ENCODE results near the gene DOCK2. TPM values are rescaled to one million over a fixed set of nuclear protein-coding genes. Genes with fewer than 3 reads are reported as not detected.

Gene DOCK2
- polyA plus RNA-seq, 1 experiment = 2.0 TPM

DNA sequence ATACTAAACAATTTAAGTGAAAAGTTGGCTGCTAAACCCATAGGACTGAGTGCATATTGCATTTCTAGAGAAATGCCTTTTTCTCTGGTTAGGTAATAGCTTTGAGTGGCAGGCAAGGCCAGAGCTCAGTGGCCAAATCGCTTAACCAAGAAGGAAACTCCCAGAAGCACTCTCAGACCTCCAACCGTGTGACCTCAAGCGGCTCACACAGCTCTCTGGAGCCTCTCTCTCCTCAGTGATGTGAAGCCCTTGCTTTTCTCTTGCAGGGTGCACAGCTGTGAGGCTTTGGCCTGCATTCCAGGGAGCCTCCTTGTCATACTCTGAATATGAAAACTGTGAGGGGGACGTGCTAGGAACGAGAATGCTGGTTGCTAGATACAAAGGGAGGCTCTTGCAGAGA lies 236.6 kb downstream of the DOCK2 start:
- CTCF ChIA-PET = interaction anchor here (0.6 to 1.7 kb wide), 2 partner anchors 107 to 564 kb away, joined by 3 to 8 read pairs; partner anchors contain the start of gene INSYN2B
- H3K4me3 ChIP-seq (ENCODE audit: low read depth, low read length) = no peak overlapping the region
- POLR2A ChIA-PET = interaction anchor here (0.6 kb wide), 1 partner anchor 12 kb away, joined by 5 read pairs; no protein-coding TSS in a partner anchor
- no peak for DNase-seq (ENCODE audit: low read depth)
- TF ChIP-seq, protein P1, sequence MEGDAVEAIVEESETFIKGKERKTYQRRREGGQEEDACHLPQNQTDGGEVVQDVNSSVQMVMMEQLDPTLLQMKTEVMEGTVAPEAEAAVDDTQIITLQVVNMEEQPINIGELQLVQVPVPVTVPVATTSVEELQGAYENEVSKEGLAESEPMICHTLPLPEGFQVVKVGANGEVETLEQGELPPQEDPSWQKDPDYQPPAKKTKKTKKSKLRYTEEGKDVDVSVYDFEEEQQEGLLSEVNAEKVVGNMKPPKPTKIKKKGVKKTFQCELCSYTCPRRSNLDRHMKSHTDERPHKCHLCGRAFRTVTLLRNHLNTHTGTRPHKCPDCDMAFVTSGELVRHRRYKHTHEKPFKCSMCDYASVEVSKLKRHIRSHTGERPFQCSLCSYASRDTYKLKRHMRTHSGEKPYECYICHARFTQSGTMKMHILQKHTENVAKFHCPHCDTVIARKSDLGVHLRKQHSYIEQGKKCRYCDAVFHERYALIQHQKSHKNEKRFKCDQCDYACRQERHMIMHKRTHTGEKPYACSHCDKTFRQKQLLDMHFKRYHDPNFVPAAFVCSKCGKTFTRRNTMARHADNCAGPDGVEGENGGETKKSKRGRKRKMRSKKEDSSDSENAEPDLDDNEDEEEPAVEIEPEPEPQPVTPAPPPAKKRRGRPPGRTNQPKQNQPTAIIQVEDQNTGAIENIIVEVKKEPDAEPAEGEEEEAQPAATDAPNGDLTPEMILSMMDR (IDR thresholded peaks at IDR 0.05; ENCODE audit: insufficient read depth, low read depth, low read length) = no peak
- no peaks in the 10 kb centered on the region for H3K36me3 ChIP-seq (ENCODE audit: control insufficient read depth, insufficient read depth, low read length)
- H3K27me3 ChIP-seq (ENCODE audit: control insufficient read depth, insufficient read depth, low read length) = no peaks in the 10 kb centered on the region

DNA sequence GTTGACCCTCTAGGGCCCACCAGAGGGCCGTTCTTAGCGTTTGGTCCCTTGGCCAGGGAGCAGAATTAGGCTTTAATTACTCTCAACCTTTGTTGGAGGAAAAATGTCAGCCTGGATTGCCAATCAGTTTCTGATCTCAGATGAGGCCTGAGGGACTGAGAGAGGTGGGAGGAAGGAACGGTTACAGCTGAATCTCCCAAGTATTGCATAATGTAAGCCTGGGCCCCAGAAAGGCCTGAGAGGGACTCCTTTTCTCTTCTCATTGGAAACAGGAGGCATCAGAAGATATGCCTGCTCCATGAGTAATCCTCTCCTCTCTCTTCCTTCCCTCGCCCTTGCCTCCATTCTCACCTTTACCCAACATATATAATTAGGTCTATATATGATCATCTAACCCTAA lies 237.5 kb downstream of the DOCK2 start:
- CTCF ChIA-PET = interaction anchor here (3.4 kb wide), 1 partner anchor 106 kb away, joined by 17 read pairs; the partner anchor contains the start of gene INSYN2B
- TF ChIP-seq, protein P1 (IDR thresholded peaks at IDR 0.05; ENCODE audit: insufficient read depth, low read depth, low read length) = no peak
- DNase-seq (ENCODE audit: low read depth) = no peak
- POLR2A ChIA-PET = no interaction called here
- no peak overlapping the region for H3K4me3 ChIP-seq (ENCODE audit: low read depth, low read length)
- no peaks in the 10 kb centered on the region for H3K36me3 ChIP-seq (ENCODE audit: control insufficient read depth, insufficient read depth, low read length)
- no peaks in the 10 kb centered on the region for H3K27me3 ChIP-seq (ENCODE audit: control insufficient read depth, insufficient read depth, low read length)

DNA sequence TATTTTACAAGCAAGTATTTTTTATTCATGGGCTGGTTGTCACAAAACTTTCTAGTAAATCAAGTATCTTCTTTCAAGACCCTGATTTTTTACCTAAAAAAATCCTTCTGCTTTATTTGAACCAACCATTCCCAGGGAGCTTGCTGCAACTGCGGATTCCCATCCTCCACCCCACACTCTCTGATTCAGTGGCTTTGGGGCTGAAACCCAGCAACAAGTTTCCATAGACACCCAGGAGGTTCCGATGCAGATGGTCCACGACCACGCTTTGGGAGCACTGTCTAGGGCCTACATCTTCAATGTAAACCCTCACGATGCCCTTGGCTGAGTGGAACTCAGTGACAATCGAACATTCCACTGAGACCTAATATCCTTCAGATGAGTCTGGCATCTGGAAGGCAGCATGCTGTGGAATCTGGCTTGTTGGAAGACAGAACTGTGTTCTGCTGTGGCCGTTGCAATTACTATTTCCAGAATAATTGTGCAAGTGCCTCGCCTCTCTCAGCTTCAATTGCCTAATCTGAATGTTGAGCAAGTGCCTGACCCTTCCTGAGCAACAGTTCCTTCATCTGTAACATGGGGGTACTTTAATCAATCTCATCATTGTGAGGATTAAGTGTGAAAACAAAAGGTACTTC lies 238.1 kb downstream of the DOCK2 start:
- ChIA-PET POLR2A (interaction anchor here (0.6 kb wide), 1 partner anchor 16 kb away, joined by 12 read pairs; no protein-coding TSS in a partner anchor), CTCF (interaction anchor here (1.2 to 3.4 kb wide), 2 partner anchors 105 to 132 kb away, joined by 3 to 17 read pairs; partner anchors contain the start of gene INSYN2B)
- TF ChIP-seq, protein P1 (IDR thresholded peaks at IDR 0.05; ENCODE audit: insufficient read depth, low read depth, low read length) = no peak
- peak; percentile 30 for DNase-seq (ENCODE audit: low read depth)
- Histone ChIP-seq H3K27me3 (ENCODE audit: control insufficient read depth, insufficient read depth, low read length) (no peaks in the 10 kb centered on the region), H3K36me3 (ENCODE audit: control insufficient read depth, insufficient read depth, low read length) (no peaks in the 10 kb centered on the region), H3K4me3 (ENCODE audit: low read depth, low read length) (no peak overlapping the region)

DNA sequence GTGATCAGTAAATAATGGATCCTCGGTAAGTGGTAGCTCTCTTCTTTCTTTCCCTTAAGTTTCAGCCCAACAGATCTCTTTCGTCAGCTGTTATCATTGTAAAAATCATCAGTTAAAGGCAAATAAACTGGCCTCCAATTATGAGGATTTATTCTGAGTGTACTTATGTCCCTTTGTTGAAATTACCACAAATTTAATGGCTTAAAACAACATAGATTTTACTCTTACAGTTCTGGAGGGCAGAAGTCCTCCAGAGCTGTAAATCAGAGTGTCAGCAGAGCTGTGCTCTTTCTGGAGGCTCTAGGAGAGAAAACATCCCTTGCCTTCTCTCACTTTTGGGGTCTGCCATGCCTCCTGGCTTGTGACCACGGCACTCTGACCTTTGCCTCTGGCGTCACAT lies 238.7 kb downstream of the DOCK2 start:
- TF ChIP-seq, protein P1 (IDR thresholded peaks at IDR 0.05; ENCODE audit: insufficient read depth, low read depth, low read length) = no peak
- Histone ChIP-seq H3K4me3 (ENCODE audit: low read depth, low read length) (no peak overlapping the region), H3K27me3 (ENCODE audit: control insufficient read depth, insufficient read depth, low read length) (no peaks in the 10 kb centered on the region), H3K36me3 (ENCODE audit: control insufficient read depth, insufficient read depth, low read length) (no peaks in the 10 kb centered on the region)
- DNase-seq (ENCODE audit: low read depth) = no peak
- POLR2A ChIA-PET = interaction anchor here (0.6 kb wide), 1 partner anchor 16 kb away, joined by 12 read pairs; no protein-coding TSS in a partner anchor
- CTCF ChIA-PET = interaction anchor here (1.2 to 3.4 kb wide), 2 partner anchors 105 to 133 kb away, joined by 3 to 17 read pairs; partner anchors contain the start of gene INSYN2B

DNA sequence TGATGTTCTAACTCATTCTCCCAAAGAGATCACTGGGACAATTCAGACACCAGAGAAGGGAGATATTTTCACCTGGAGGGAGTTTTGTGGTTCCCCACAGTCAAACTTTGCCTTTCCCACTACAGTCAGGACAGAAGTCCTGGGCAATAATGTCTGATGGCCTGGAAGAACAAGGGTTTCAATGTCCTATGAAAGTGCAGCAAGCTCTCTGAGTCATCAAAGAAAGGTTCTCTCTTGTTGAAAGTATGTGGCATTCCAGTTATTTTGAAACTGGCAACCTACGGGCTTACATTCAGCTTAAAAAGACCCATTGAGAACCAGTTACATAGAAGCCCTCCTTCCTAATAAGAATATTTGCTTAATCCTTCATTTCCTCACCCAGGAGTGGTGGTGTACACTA lies 239.3 kb downstream of the DOCK2 start:
- DNase-seq (ENCODE audit: low read depth) = no peak
- TF ChIP-seq, protein P1 (IDR thresholded peaks at IDR 0.05; ENCODE audit: insufficient read depth, low read depth, low read length) = no peak
- no peaks in the 10 kb centered on the region for H3K27me3 ChIP-seq (ENCODE audit: control insufficient read depth, insufficient read depth, low read length)
- no peak overlapping the region for H3K4me3 ChIP-seq (ENCODE audit: low read depth, low read length)
- CTCF ChIA-PET = interaction anchor here (0.8 to 3.4 kb wide), 3 partner anchors 29 to 175 kb away, joined by 4 to 17 read pairs (median 5); partner anchors contain the start of gene INSYN2B
- H3K36me3 ChIP-seq (ENCODE audit: control insufficient read depth, insufficient read depth, low read length) = no peaks in the 10 kb centered on the region
- POLR2A ChIA-PET = no interaction called here
